GM19193 (cell line): Measurements from ENCODE around the gene TCF12.

ENCODE experiments used
- POLR2A ChIP-seq: IDR thresholded peaks from 4 replicates; pipeline ENCODE4 v1.6.1; 2011; ENCODE audit not compliant: insufficient read depth, insufficient read length; ENCODE audit errors: extremely low read depth

The TCF12 gene

DNA sequence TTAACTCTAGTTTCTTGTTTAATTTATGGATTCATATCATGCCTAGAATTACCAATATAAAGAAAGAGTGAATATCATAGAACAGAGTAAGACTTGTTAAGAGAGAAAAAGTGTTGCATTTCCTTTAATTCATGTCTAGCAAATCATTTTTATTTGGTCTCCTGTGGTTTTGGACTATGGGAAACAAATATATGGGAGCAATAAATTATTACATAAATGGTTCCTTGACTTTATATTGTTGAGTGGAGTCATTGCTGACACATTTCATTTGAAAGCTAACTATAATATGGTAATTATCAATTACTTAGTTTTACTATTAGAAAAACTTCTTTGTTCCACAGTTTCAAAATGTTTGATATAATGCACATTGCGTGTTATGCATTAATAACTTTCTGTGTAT lies 313.1 kb downstream of the TCF12 start:
- TF ChIP-seq POLR2A, result no peak

DNA sequence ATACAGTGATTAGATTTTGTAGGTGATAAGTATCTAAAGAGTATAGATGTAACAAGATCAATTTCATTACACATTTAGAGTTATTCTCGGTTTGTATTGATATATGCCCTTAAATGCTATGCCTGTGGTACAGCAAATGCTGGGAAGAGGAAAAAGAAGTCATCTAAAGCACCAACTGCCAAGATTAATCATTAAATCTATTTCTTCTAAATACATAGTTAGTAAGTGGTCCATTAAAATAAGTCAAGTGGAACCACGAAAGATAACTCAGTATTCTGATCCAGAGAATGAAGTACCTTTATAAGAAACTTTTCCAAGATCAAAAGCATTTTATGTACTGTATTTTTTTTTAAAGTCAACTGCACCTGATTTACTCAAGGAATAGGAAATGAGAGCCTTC lies 315.7 kb downstream of the TCF12 start:
- no peak for TF ChIP-seq POLR2A

DNA sequence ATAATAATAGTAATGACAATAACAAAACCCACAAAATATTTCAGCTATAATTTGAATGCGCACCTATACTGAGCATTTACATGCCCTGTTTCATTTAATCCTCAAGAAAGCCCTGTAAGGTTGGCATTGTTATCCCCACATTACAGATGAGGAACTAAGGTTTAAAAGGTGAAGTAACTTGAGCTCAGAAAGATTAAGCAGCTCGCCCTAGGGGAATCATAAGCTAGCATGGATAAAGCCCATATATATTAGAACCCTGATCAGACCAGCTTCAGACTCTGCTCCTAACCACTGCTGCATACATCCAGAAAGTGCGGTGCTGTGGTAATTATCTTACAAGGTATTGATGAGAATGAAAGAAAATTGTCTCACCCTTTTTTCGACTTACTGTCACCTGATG lies 316.7 kb downstream of the TCF12 start:
- no peak for TF ChIP-seq POLR2A

DNA sequence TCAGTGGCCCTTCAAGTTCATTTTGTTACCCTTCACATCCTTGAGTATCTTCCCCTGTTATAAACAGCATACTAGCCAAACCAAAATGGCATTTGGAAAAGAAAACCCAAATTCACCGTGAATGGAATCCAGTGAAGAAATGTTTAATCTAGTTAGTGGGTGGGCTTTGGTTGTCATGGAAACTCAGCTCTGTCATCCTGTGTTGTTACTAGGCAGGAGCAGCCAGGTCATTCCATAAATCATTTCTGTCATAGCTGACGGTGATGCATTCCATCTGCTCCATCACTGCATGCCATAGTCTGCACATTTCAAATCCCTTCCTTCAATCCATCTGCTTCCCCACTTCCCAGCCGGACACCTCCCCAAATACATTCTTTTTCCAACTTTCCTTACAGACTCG lies 317.4 kb downstream of the TCF12 start:
- TF ChIP-seq POLR2A, result no peak

DNA sequence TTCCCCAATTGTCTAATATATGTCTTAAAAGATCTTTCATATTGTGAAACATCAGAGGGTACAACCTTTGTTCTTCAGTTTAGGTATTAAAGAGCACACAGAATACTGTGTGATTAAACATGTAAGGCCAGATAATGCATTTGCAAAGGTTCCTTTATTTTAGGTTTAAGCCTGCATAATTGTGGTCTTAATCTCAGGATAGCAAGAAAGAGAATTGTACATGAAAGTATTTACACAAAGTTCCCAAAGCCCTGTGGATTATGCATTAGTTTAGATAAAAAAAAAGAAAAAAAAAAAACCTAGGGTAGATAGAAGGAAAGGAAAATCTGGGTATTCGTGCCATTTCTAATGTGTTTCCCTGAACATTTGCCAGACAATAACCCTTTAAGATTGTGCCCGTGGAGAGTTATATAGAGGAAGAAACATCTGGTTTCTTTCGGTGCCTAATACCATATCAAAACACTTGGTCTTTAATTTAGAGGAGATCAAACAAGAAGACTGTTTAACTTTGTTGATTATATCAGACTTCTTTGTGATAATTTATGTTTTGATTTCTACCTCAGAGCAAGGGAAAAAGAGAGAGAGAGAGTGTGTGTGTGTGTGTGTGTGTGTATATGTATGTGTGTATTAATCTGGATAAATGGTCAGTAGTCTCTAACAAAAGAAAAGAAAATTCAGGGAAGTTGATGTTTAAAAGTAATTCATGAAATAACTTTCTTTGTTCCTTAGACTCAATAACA lies 318.3 kb downstream of the TCF12 start:
- no peak for TF ChIP-seq POLR2A

DNA sequence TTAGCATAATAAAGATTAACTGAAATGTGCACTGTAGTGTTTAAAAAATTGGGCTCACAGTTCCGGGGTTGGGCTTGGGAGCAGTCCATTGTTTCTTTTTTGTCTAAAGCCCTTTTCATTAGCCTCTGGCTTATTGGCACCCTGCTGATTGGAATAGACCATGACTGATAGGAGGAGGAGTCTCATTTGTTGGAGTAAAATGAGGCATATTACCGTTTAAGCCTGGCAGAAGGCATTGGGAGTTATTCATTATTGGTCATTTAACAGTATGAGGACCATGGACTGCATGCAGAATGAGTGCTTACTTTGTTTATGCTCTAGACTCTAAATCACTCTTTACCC lies 318.8 kb downstream of the TCF12 start:
- TF ChIP-seq POLR2A, result no peak

DNA sequence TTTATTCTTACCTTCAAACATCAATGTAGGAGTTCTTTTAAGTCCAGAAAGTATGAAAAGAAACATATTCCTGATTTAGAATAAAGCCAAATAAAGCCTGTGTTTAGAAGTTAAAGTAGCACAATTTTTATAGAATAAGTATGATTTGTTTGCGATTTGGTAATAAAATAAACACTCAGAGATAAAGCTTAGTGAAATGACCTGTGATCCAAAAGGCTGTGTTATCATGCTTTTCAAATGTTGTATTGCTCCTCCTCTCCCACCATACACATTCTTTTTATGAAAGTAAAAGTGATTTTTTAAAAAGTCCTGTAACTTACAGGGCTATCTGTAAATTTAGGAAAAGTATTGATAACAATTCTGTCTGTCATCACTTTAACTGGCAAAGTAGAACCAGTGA lies 319.2 kb downstream of the TCF12 start:
- TF ChIP-seq POLR2A, result no peak

DNA sequence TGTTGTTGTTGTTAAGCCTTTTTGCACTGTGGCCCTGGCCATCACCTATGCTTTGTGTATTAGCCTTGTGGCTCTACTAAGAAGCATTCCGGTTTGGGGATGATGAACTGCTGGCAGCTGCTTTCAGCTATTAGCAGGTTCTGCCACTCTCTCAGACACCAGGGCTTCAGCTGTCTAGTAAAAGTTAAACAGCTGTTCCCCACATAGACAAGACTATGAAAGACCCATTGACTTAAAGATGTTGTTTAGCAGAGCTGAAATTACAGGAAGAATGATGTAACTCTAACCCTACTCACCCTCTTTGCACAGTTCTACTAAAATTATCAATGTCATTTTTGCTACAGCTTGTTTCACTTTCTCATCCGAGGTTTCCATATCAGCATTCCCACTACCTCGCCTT lies 326.7 kb downstream of the TCF12 start:
- no peak for TF ChIP-seq POLR2A

DNA sequence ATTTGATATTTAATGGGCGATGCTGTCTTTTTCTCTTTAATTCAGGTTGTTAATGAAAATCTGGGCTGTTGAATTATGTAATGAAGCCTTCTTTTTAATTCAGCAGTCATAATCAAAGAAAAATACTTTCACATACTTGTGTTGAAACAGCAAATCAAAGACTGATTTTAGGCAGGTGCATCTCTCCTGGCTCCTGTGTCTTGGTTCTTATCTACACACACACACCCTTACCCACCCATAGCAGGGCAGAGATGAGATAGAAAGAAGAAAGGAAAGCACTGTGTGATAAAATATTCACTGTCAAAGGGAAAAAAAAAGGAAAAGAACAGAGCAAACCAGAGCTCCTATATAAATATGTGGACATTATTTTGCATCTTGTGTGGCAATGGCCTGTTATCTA lies 327.3 kb downstream of the TCF12 start:
- no peak for TF ChIP-seq POLR2A

DNA sequence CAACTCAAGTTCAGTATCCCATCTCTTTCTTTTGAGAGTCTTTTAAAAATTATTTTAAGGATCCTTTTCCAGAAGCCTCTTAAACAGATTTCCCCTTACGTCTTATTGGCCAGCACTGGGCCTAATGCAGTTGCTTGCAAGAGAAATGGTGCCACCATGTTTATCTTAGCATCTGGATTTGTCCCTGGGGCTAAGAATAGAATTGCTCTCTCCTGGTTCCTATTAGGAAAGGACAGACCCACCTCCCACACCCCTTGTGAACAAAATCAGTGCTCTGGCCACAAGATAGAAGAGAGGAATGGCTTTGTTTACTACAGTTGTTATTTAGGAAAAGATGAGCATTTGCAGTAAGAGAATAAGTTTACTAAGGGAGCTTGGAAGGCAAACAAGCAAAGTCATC lies 329.6 kb downstream of the TCF12 start:
- TF ChIP-seq POLR2A, result no peak

DNA sequence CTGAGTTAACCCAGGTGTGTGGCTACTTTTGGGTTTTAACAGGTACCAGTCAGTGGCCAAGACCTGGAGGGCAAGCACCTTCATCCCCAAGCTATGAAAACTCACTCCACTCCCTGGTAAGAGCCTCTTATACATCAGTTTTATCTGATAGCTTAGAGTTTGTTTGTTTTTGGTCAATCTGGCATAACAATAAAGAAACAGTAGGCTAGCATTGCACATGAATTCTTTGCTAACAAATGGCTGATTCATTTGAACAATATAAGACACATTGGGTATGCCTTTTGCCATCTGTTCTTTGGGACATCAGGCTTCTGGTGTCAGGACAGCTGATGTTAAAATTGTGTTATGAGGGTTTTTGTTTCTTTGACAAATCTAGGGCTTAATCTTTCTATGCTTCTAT lies 332.9 kb downstream of the TCF12 start:
- TF ChIP-seq POLR2A, result no peak

DNA sequence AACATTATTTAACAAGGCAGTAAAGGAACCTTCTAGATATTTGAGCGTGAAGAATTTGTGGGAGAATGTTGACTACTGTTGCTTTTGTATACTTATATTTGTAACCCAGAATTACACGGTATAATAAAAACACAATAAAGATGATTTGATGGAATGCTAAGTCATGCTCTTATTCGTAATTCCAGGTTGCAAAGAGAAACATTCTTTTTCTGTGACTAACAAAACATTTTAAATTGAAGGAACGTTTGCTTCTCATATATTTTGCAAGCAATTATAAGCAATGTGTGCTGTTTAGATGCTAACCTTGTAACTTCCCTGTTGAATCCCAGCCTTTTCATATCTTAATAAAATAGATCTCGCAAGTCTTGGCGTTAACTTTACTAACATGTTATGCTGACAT lies 333.5 kb downstream of the TCF12 start:
- no peak for TF ChIP-seq POLR2A

DNA sequence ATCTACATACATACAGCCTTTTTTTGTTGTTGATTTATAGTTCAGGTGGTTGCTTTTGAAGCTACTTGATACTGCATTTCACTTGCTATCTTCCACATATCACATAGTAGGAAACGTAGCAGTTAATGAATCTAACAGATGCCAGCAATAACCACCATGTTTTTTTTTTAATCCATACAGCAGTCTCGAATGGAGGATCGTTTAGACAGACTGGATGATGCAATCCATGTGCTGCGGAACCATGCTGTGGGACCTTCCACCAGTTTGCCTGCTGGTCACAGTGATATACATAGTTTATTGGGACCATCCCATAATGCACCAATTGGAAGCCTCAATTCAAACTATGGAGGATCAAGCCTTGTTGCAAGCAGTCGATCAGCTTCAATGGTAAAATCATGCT lies 334.6 kb downstream of the TCF12 start:
- no peak for TF ChIP-seq POLR2A

DNA sequence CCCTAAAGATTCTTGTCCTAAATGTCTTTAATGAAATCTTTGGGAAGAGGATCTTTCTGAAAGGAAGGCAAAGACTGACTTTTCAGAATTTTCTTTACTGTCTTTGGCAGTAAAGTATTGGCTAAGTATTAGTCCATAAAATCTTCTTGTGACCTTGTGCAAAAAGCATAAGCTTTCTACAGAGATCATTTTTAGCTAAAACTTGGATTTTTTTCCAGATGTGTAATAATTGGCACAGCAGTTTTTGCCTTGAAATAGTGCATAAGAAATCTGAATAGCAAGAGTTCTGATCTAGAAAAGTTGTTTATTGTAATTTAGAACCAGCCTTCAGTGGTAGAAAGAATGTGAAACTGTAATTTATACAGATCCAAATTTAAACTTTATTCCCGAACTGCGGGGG lies 335.1 kb downstream of the TCF12 start:
- TF ChIP-seq POLR2A, result no peak

DNA sequence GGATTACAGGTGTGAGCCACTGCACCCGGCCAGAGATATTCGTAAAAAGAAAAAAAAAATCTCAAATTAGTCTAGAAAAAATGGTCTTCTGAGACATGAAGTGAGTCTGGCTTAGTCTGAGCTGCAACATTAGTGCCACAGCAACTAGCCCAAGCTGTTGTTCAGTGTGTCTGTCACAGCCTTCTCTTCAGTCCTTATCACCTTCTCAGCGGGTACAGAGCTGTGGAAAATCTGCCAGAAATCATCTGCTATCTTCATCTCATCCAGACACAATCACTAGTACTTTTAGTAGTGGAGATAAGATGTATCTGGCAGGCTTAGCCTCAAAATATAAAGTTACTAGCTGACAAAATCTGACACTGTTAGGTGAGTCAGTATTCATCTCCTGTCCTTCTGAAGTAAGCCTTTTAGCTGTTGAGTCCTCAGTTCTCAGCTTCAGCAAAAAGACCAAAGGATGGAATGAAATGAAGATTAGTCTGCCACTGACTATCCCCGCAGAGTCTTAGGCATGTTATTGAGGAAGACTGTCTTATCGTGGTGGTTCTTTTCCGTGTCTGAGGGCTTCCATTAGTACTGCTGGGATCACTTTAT lies 337.4 kb downstream of the TCF12 start:
- no peak for TF ChIP-seq POLR2A

DNA sequence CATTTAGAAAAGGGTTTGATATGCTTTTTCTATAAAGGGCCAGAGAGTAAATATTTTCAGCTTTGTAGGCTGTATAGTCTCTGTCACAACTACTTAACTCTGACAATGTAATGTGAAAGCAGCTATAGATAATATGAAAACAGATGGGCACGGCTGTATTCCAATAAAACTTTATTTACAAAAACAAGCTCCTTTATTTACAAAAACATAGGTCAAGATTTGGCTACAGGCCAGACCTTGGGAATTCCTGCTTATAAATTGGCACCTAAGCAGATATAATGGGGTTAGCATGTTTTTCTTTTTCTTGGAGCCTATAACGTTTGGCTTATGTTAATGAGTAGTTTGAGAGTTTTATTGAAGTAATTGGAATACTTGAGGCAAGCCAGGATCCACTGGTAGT lies 338.5 kb downstream of the TCF12 start:
- TF ChIP-seq POLR2A, result no peak

DNA sequence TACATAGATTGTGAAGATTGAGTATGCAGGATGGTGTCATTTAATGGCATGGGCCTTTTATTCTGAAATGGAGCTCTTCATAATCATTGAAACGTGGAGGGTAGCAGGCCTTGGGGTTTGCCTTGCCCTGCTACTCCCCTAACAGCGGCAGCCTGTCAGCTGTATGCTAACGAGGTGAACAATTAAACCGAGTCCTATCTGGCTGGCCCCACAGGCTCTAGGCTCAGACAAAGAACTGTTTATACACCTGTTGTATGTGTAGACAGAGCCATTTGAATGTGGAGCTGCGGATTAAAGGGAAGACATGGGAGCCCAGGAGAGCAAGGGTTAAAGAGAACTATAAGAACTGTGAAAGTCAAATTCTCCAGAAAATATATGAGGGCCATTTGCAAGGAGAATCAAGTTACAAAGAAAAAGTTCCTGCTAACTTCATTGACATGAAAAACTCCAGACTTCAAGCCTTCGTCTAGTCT lies 341.2 kb downstream of the TCF12 start:
- TF ChIP-seq POLR2A, result no peak
